Gastroesophageal sphincter (tissue), 4 donors: Measurements from ENCODE around the gene CPA5. TPM values are rescaled to one million over a fixed set of nuclear protein-coding genes. Genes with fewer than 3 reads are reported as not detected.

Experiments used
- ATAC-seq: fragments of 150-250 bp; one replicate; pipeline ENCODE4 v1.9.1; 2016; ENCODE audit warnings: mild to moderate bottlenecking, moderate library complexity
- H3K27ac ChIP-seq, 4 donors: fragments of 200-600 bp; sonication (generic) in 3 of 4; 1 replicate in 3 of 4; 2 replicates in 1 of 4; pipeline ENCODE4 v1.5.1; 2016 to 2019
- H3K27me3 ChIP-seq: fragments of 200-600 bp; sonication (generic); one replicate; pipeline ENCODE4 v1.5.1; 2019
- H3K36me3 ChIP-seq, 2 donors: fragments of 200-600 bp; sonication (generic); one replicate each; pipeline ENCODE4 v1.5.1; 2019; ENCODE audit warnings: control low read depth in 1 of 2
- H3K4me1 ChIP-seq, 3 donors: fragments of 200-600 bp; sonication (generic); 1 replicate in 2 of 3; 2 replicates in 1 of 3; pipeline ENCODE4 v1.5.1; 2016 to 2019; ENCODE audit warnings: control low read depth in 2 of 3
- H3K4me3 ChIP-seq, 2 donors: fragments of 200-600 bp; sonication (generic); one replicate each; pipeline ENCODE4 v1.5.1; 2019; ENCODE audit warnings: mild to moderate bottlenecking in 1 of 2, moderate library complexity in 1 of 2
- H3K9me3 ChIP-seq, 3 donors: fragments of 200-600 bp; sonication (generic); one replicate each; pipeline ENCODE4 v1.5.1; 2017 to 2019; ENCODE audit warnings: control low read depth in 2 of 3
- EP300 ChIP-seq: sonication (generic); formaldehyde crosslinking; IDR thresholded peaks from one replicate; pipeline ENCODE4 v1.6.1; 2017; ENCODE audit warnings: antibody characterized with exemption, mild to moderate bottlenecking
- POLR2A ChIP-seq, 2 donors: fragments of 450-650 bp; IDR thresholded peaks; one replicate each; pipeline ENCODE4 v1.6.1; 2017; ENCODE audit warnings: antibody characterized with exemption in 2 of 2, mild to moderate bottlenecking in 2 of 2, moderate library complexity in 1 of 2
- POLR2AphosphoS5 ChIP-seq: sonication (generic); formaldehyde crosslinking; IDR thresholded peaks from one replicate; pipeline ENCODE4 v1.6.1; 2017; ENCODE audit warnings: antibody characterized with exemption
- WGBS, 2 donors: methylation state at CpG; one replicate each; pipeline ENCODE4 v1.1.5; 2018; ENCODE audit warnings: low coverage in 1 of 2; 5-methylcytosine and 5-hydroxymethylcytosine counted together
- total RNA-seq, 4 donors: library from RNA; depleted of rRNA; stranded (reverse); fragments of >200 nt; gene quantifications; one replicate each; pipeline ENCODE4 v1.1.0, GENCODE V29; 2016
- TF ChIP-seq, protein P1 (sequence below), 4 experiments: fragments of 200-600 bp in 2 of 4; fragments of 450-650 bp in 2 of 4; sonication (generic) in 1 of 4; IDR thresholded peaks; one replicate each; pipeline ENCODE4 v1.5.1; 2017 to 2019; ENCODE audit warnings: antibody characterized with exemption in 4 of 4, mild to moderate bottlenecking in 2 of 4, moderate library complexity in 2 of 4

Gene CPA5
- total RNA-seq, 4 donors from 2014 or later: not detected

DNA sequence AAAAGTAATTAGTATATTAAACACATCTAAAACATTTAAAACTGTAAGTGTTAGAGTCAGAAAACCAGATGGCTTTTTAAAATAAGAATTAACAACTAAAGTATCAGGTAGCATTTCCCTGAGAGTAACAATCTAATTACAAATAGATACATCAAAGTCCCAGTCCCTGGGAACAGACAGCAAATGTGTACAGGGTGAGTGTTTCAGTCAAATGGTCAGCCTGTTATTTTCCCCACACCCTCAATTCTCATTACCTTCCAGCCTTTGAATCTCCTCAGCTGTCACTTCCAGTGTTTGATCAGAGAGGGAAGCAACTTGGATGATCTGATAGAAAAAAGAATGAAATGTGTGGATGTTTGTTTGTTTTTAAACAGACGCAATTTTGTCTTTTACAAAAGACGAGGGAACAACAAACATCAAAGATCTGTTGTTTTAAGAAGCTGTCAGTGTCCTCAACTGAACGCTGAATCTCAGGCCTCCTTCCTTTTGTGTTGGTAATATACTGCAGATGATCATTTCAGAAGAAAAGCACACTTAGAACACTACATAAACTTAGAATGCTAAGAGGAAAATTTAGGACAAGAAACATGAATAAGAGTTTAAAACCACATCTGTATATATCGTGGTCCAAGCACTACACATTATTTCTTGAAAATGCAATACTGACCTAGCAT, 66.4 kb downstream of the CPA5 start:
- no peaks in the 10 kb centered on the region for H3K9me3 ChIP-seq
- H3K27me3 ChIP-seq: no peaks in the 10 kb centered on the region
- H3K4me3 ChIP-seq: no peak overlapping the region
- no peak overlapping the region for H3K27ac ChIP-seq
- no peak for ATAC-seq
- WGBS, 2 donors: 62 to 64% methylated on average over 4 of the region's 4 CpGs
- no peaks in the 10 kb centered on the region for H3K36me3 ChIP-seq
- TF ChIP-seq POLR2A (IDR thresholded peaks at IDR 0.05) (no peak), POLR2AphosphoS5 (no peak), EP300 (no peak)
- TF ChIP-seq, protein P1, sequence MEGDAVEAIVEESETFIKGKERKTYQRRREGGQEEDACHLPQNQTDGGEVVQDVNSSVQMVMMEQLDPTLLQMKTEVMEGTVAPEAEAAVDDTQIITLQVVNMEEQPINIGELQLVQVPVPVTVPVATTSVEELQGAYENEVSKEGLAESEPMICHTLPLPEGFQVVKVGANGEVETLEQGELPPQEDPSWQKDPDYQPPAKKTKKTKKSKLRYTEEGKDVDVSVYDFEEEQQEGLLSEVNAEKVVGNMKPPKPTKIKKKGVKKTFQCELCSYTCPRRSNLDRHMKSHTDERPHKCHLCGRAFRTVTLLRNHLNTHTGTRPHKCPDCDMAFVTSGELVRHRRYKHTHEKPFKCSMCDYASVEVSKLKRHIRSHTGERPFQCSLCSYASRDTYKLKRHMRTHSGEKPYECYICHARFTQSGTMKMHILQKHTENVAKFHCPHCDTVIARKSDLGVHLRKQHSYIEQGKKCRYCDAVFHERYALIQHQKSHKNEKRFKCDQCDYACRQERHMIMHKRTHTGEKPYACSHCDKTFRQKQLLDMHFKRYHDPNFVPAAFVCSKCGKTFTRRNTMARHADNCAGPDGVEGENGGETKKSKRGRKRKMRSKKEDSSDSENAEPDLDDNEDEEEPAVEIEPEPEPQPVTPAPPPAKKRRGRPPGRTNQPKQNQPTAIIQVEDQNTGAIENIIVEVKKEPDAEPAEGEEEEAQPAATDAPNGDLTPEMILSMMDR (IDR thresholded peaks at IDR 0.05): no peak
- peaks cover 0 to 4% (median 0%) of the 10 kb centered on the region in 3 donors for H3K4me1 ChIP-seq

DNA sequence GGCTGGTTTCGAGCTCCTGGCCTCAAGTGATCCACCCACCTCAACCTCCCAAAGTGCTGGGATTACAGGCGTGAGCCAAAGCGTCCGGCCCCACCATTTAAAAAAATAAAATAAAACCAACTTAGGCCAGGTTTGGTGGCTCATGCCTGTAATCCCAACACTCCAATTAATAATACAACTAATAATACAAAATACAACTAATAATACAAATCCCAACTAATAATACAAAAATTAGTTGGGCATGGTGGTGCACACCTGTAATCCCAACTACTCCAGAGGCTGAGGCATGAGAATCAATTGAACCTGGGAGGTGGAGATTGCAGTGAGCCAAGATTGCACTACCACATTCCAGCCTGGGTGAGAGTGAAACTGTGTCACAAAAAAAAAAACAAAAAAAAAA, 68.6 kb downstream of the CPA5 start:
- H3K36me3 ChIP-seq: no peaks in the 10 kb centered on the region
- no peak for ATAC-seq
- no peak overlapping the region for H3K27ac ChIP-seq
- peaks cover 0 to 4% (median 0%) of the 10 kb centered on the region in 3 donors for H3K4me1 ChIP-seq
- H3K27me3 ChIP-seq: no peaks in the 10 kb centered on the region
- TF ChIP-seq, protein P1 (IDR thresholded peaks at IDR 0.05): no peak
- no peak for TF ChIP-seq EP300
- no peak for TF ChIP-seq POLR2AphosphoS5
- 100% methylated on average over 1 of the region's 4 CpGs for WGBS, 2 donors
- no peak overlapping the region for H3K4me3 ChIP-seq
- no peaks in the 10 kb centered on the region for H3K9me3 ChIP-seq

DNA sequence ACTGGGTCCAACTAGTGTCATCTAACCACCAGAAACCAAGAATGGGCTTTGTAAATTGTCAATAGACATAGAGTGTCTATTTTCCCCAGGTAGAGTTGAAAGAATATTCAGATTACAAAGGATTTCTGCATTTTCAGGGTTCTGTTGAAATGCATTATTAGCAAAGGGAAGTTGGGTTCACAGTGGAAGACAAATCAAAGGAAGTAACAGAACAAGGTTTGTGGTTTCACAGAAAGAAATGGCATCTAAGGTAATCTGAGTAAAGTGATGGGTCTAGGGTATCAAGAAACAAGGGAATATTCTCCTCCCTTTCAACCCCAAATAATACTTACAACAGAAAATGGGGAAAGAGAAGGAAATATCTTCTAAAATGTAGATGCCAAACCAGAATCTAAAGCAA, 70.4 kb downstream of the CPA5 start:
- TF ChIP-seq POLR2A (IDR thresholded peaks at IDR 0.05): no peak
- Histone ChIP-seq H3K27ac (no peak overlapping the region), H3K4me3 (no peak overlapping the region), H3K9me3 (no peaks in the 10 kb centered on the region), H3K4me1 (no peaks in the 10 kb centered on the region), H3K36me3 (no peaks in the 10 kb centered on the region), H3K27me3 (no peaks in the 10 kb centered on the region)
- no peak for ATAC-seq

DNA sequence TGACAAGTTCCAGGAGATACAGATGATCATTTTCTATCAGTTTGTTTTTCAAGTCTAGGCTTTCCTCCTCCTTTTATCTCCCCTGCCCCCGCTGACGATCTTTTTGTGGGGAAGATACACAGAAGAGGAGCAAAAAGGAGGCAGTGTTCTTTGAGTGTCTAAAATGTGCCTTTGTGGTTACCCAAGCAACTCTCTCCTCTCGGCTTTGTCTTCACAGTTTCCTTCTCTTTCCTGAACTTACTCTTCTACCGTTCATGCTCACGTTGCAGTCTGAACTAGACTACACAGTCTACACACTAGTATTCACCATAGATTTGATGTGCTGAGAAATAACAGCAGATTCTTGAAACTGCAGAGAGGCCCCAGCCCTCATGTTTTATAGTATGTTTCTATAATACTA, 72.6 kb downstream of the CPA5 start:
- 49 to 68% methylated on average over 5 of the region's 5 CpGs for WGBS, 2 donors
- H3K27ac ChIP-seq: no peak overlapping the region
- no peaks in the 10 kb centered on the region for H3K27me3 ChIP-seq
- no peaks in the 10 kb centered on the region for H3K36me3 ChIP-seq
- ATAC-seq: no peak
- no peaks in the 10 kb centered on the region for H3K9me3 ChIP-seq
- H3K4me1 ChIP-seq: no peaks in the 10 kb centered on the region
- H3K4me3 ChIP-seq: no peak overlapping the region
- TF ChIP-seq POLR2AphosphoS5: no peak
- TF ChIP-seq EP300: no peak
- no peak for TF ChIP-seq POLR2A (IDR thresholded peaks at IDR 0.05)
- TF ChIP-seq, protein P1 (IDR thresholded peaks at IDR 0.05): no peak

DNA sequence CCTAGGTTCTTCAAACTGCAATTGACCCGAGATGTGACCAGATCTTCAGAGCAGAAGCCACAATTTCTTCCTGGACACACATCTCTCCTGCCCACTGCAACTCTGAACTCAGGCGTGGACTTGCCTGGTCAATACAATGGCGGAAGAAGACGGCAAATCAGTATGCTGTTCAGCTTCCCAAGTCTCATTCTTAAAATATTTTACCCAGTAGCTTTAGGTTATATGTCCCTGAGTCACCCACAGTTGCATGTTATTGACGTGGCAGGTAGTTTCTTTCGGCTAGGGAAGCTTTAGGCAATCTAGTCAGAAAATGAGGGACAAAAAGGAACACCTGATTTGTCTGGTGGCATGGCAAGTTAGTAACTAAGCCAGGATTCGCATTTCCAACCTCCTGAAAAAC, 73.7 kb downstream of the CPA5 start:
- Histone ChIP-seq H3K9me3 (no peaks in the 10 kb centered on the region), H3K4me1 (no peaks in the 10 kb centered on the region), H3K27ac (no peak overlapping the region), H3K36me3 (no peaks in the 10 kb centered on the region), H3K4me3 (no peak overlapping the region), H3K27me3 (no peaks in the 10 kb centered on the region)
- ATAC-seq: no peak
- WGBS, 2 donors: 99% methylated on average over 6 to 7 of the region's 7 CpGs
- TF ChIP-seq, protein P1 (IDR thresholded peaks at IDR 0.05): no peak
- TF ChIP-seq EP300: no peak
- no peak for TF ChIP-seq POLR2A (IDR thresholded peaks at IDR 0.05)
- no peak for TF ChIP-seq POLR2AphosphoS5

Other genes with a start within 250 kb of the CPA5 start
- gene TMEM209, start 139.4 kb upstream of the CPA5 start, total RNA-seq: 10 to 100 TPM in 1 of 4 donors, 1 to 10 TPM in 3; 5.5 to 13.4 (median 8.2) TPM
- gene SSMEM1, start 137.0 kb upstream of the CPA5 start, total RNA-seq: not detected
- gene CPA2, start 78.0 kb upstream of the CPA5 start, total RNA-seq: not detected
- under 1 TPM in 1 of 4 donors, not detected in 3; 0.93 TPM for gene CPA4, start 51.7 kb upstream of the CPA5 start, total RNA-seq
- gene CPA1, start 35.7 kb downstream of the CPA5 start, total RNA-seq: under 1 TPM in 1 of 4 donors, not detected in 3; 0.42 TPM
- gene CEP41, start 96.2 kb downstream of the CPA5 start, total RNA-seq: 1 to 10 TPM; 3.6 to 6.2 (median 3.9) TPM
- 1 to 10 TPM; 2.5 to 4.7 (median 3.7) TPM for gene MEST, start 147.3 kb downstream of the CPA5 start, total RNA-seq